K562 (cell line): Measurements from ENCODE around the gene COL11A2. TPM values are rescaled to one million over a fixed set of nuclear protein-coding genes. Genes with fewer than 3 reads are reported as not detected.

Source experiments
- ATF1 ChIP-seq, 2 experiments: fragments of 450-650 bp in 1 of 2; IDR thresholded peaks; 2 replicates each; pipeline ENCODE4 v1.6.1; 2016; ENCODE audit warnings: missing compliant biosample characterization in 1 of 2, missing genetic modification characterization in 1 of 2
- CAMTA2 ChIP-seq: fragments of 250-450 bp; sonication (Bioruptor Pico); conservative IDR thresholded peaks from 2 replicates; pipeline ENCODE4 v1.5.1; 2022
- CBX5 ChIP-seq: IDR thresholded peaks from 2 replicates; pipeline ENCODE4 v1.6.1; 2014; ENCODE audit warnings: low read depth, borderline replicate concordance
- CCNT2 ChIP-seq: IDR thresholded peaks from 2 replicates; pipeline ENCODE4 v1.6.1; 2011; ENCODE audit warnings: borderline replicate concordance, low read depth, mild to moderate bottlenecking, moderate library complexity, mixed read lengths, low read length; ENCODE audit not compliant: insufficient read length; ENCODE audit errors: extremely low read depth
- FOXK2 ChIP-seq, 2 experiments: fragments of 450-650 bp; IDR thresholded peaks in 1 of 2; conservative IDR thresholded peaks in 1 of 2; 2 replicates each; pipeline ENCODE4 v1.6.1; 2016; ENCODE audit warnings: low read depth in 2 of 2, mild to moderate bottlenecking in 1 of 2
- ILF3 ChIP-seq: fragments of 450-650 bp; IDR thresholded peaks from 2 replicates; pipeline ENCODE4 v1.6.1; 2018; ENCODE audit warnings: antibody characterized with exemption, mild to moderate bottlenecking, moderate library complexity, borderline replicate concordance
- KLF10 ChIP-seq: fragments of 250-450 bp; sonication (Bioruptor Pico); IDR thresholded peaks from 2 replicates; pipeline ENCODE4 v1.6.1; 2021; ENCODE audit warnings: matching md5 sums
- KLF13 ChIP-seq: fragments of 450-650 bp; IDR thresholded peaks from 2 replicates; pipeline ENCODE4 v1.6.1; 2016; ENCODE audit warnings: missing genetic modification characterization, low read depth, mild to moderate bottlenecking, missing compliant biosample characterization, moderate library complexity, borderline replicate concordance
- MYC ChIP-seq, 2 experiments: fragments of 250-450 bp in 1 of 2; sonication (Bioruptor Pico) in 1 of 2; IDR thresholded peaks; 2 replicates each; pipeline versions ENCODE4 v1.5.1 to v1.6.1; 2012 to 2021; ENCODE audit warnings: low read depth in 2 of 2, borderline replicate concordance in 1 of 2, improper control_type of control experiment in 1 of 2, low read length in 1 of 2, mild to moderate bottlenecking in 1 of 2, moderate library complexity in 1 of 2
- SIRT6 ChIP-seq: IDR thresholded peaks from one replicate; pipeline ENCODE4 v1.6.1; 2012; ENCODE audit warnings: low read depth, mild to moderate bottlenecking, control low read depth, inconsistent platforms, low read length, moderate library complexity
- SP2 ChIP-seq: IDR thresholded peaks from 2 replicates; pipeline ENCODE4 v1.6.1; 2011; ENCODE audit warnings: mild to moderate bottlenecking, low read depth, low read length, moderate library complexity; ENCODE audit not compliant: poor library complexity, severe bottlenecking; ENCODE audit errors: extremely low read depth
- TBP ChIP-seq: optimal IDR thresholded peaks from 2 replicates; pipeline ENCODE3; 2011; ENCODE audit warnings: low read depth, low read length, improper control_type of control experiment
- XRCC5 ChIP-seq: fragments of 200-400 bp; formaldehyde crosslinking; IDR thresholded peaks from 2 replicates; pipeline ENCODE4 v1.6.1; 2017; ENCODE audit warnings: low read depth, mild to moderate bottlenecking, low read length
- ZBTB8A ChIP-seq: fragments of 450-650 bp; IDR thresholded peaks from 2 replicates; pipeline ENCODE4 v1.6.1; 2018; ENCODE audit warnings: mild to moderate bottlenecking, moderate library complexity; ENCODE audit not compliant: partially characterized antibody
- ZNF121 ChIP-seq: sonication (generic); formaldehyde crosslinking; conservative IDR thresholded peaks from 2 replicates; pipeline ENCODE4 v1.8.0; 2022; ENCODE audit warnings: missing genetic modification reagents
- ZNF165 ChIP-seq: fragments of 250-450 bp; sonication (Bioruptor Pico); IDR thresholded peaks from 2 replicates; pipeline ENCODE4 v1.4.0; 2020; ENCODE audit warnings: borderline replicate concordance
- ZNF347 ChIP-seq: fragments of 450-650 bp; formaldehyde crosslinking; IDR thresholded peaks from 2 replicates; pipeline ENCODE4 v1.4.0; 2020; ENCODE audit warnings: low read depth, mild to moderate bottlenecking, moderate library complexity
- ZNF584 ChIP-seq: fragments of 200-800 bp; sonication (Bioruptor generic); IDR thresholded peaks from 2 replicates; pipeline ENCODE4 v1.6.1; 2016; ENCODE audit warnings: low read depth, mild to moderate bottlenecking, missing genetic modification characterization, missing compliant biosample characterization
- ZNF586 ChIP-seq: fragments of 450-650 bp; formaldehyde crosslinking; conservative IDR thresholded peaks from 2 replicates; pipeline ENCODE4 v1.4.0; 2020; ENCODE audit warnings: mild to moderate bottlenecking, moderate library complexity
- ZNF830 ChIP-seq: fragments of 250-450 bp; sonication (Bioruptor Pico); IDR thresholded peaks from 2 replicates; pipeline ENCODE4 v1.5.0; 2021; ENCODE audit warnings: mild to moderate bottlenecking
- polyA plus RNA-seq, 8 experiments: library from polyadenylated mRNA; depleted of rRNA in 4 of 8; stranded (reverse) in 5 of 8; unstranded in 3 of 8; fragments of >200 nt; fragmentation: Nextera tagmentation in 2 of 8; fragmentation: Illumina TruSeq in 1 of 8; extraction: Ambion mirVana in 2 of 8; extraction: Trizol in 1 of 8; gene quantifications; 2 replicates each; pipeline versions ENCODE4 v1.2.1 to v1.2.3, GENCODE V29; 2011 to 2014; ENCODE audit warnings: inconsistent platforms in 1 of 8, missing spikeins in 1 of 8
- total RNA-seq, 7 experiments: library from RNA; depleted of rRNA in 6 of 7; stranded (reverse); fragments of >200 nt in 6 of 7; fragmentation: Illumina TruSeq in 2 of 7; extraction: Trizol in 2 of 7; gene quantifications; 2 replicates each; pipeline versions ENCODE4 v1.2.1 to v1.2.3, GENCODE V29; 2011 to 2021; ENCODE audit warnings: low replicate concordance in 1 of 7
- TF ChIP-seq, protein P1 (sequence below): fragments of 450-650 bp; IDR thresholded peaks from 2 replicates; pipeline ENCODE4 v1.6.1; 2016
- TF ChIP-seq, protein P2 (sequence below): sonication (generic); formaldehyde crosslinking; IDR thresholded peaks from 2 replicates; pipeline ENCODE4 v1.8.0; 2022; ENCODE audit warnings: mild to moderate bottlenecking, missing genetic modification reagents

COL11A2 gene
- total and polyA plus RNA-seq, 9 of the 15 experiments (the other 6 are each of a cell fraction or from before 2014, with no cell fraction given), result 0.04 to 0.35 (median 0.09) TPM; not detected in 1

DNA sequence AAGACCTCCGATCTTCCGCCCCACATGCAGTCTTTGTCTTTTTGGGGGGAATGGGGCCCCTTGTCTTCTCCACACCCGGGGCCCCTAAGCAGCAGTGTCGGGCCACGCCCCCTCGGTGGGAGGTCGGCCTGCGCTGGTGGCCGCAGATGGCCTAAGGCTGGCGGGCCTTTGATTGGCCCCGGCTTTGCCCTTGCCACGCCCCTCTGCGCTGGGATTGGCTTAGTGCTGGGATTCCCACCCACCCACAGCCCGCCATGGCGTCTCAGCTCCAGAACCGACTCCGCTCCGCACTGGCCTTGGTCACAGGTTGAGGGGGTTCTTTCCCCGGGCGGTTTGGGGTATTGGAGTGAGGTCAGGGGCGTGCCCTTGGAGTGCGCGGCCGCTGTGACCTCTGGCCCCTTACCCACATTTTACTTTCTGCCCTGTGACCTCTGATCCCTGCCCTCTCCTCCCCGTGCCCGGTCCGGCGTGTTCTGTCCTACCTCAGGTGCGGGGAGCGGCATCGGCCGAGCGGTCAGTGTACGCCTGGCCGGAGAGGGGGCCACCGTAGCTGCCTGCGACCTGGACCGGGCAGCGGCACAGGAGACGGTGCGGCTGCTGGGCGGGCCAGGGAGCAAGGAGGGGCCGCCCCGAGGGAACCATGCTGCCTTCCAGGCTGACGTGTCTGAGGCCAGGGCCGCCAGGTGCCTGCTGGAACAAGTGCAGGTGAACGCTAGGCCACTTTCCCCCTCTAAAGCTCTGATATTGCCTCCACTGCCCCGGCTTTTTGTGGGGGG, 12.3 kb upstream of the COL11A2 start, which contains the start of gene HSD17B8 (continued):
- TF ChIP-seq SIRT6 (no peak), FOXK2 (conservative IDR thresholded peaks at IDR 0.05 in 1 of 2, IDR thresholded peaks at IDR 0.05 in 1 of 2; ENCODE audit: low read depth in 2 of 2) (no peak), ZNF165 (no peak), XRCC5 (0 out of 2 replicates have a peak, but pooled peaks have one; percentile 43), ZNF830 (CRISPR knock-in tag) (0 out of 2 replicates have a peak, but pooled peaks have one; percentile 93), ZNF584 (CRISPR knock-in tag) (no peak), CBX5 (no peak), ATF1 (CRISPR knock-in tag; IDR thresholded peaks at IDR 0.05) (no peak), ATF1 (tag; IDR thresholded peaks at IDR 0.05) (peak; percentile 61), ZBTB8A (no peak), ZNF586 (CRISPR knock-in tag) (peak; percentile 41; the same call in 1 of the 2 replicates), ZNF121 (CRISPR knock-in tag) (no peak), TBP (peak; percentile 67), MYC (IDR thresholded peaks at IDR 0.05; ENCODE audit: low read depth, low read length) (0 out of 2 replicates have a peak, but pooled peaks have one; percentile 30), MYC (CRISPR knock-in tag; IDR thresholded peaks at IDR 0.05; ENCODE audit: borderline replicate concordance, low read depth) (no peak), CAMTA2 (peak; percentile 84; the same call in 1 of the 2 replicates), ZNF347 (no peak), KLF13 (peak; percentile 95), ILF3 (peak; percentile 42; the same call in 1 of the 2 replicates), KLF10 (0 out of 2 replicates have a peak, but pooled peaks have one; percentile 64), SP2 (peak; percentile 46), CCNT2 (peak; percentile 51)
- TF ChIP-seq, protein P1, sequence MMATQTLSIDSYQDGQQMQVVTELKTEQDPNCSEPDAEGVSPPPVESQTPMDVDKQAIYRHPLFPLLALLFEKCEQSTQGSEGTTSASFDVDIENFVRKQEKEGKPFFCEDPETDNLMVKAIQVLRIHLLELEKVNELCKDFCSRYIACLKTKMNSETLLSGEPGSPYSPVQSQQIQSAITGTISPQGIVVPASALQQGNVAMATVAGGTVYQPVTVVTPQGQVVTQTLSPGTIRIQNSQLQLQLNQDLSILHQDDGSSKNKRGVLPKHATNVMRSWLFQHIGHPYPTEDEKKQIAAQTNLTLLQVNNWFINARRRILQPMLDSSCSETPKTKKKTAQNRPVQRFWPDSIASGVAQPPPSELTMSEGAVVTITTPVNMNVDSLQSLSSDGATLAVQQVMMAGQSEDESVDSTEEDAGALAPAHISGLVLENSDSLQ, result peak; percentile 61
- TF ChIP-seq, protein P2, sequence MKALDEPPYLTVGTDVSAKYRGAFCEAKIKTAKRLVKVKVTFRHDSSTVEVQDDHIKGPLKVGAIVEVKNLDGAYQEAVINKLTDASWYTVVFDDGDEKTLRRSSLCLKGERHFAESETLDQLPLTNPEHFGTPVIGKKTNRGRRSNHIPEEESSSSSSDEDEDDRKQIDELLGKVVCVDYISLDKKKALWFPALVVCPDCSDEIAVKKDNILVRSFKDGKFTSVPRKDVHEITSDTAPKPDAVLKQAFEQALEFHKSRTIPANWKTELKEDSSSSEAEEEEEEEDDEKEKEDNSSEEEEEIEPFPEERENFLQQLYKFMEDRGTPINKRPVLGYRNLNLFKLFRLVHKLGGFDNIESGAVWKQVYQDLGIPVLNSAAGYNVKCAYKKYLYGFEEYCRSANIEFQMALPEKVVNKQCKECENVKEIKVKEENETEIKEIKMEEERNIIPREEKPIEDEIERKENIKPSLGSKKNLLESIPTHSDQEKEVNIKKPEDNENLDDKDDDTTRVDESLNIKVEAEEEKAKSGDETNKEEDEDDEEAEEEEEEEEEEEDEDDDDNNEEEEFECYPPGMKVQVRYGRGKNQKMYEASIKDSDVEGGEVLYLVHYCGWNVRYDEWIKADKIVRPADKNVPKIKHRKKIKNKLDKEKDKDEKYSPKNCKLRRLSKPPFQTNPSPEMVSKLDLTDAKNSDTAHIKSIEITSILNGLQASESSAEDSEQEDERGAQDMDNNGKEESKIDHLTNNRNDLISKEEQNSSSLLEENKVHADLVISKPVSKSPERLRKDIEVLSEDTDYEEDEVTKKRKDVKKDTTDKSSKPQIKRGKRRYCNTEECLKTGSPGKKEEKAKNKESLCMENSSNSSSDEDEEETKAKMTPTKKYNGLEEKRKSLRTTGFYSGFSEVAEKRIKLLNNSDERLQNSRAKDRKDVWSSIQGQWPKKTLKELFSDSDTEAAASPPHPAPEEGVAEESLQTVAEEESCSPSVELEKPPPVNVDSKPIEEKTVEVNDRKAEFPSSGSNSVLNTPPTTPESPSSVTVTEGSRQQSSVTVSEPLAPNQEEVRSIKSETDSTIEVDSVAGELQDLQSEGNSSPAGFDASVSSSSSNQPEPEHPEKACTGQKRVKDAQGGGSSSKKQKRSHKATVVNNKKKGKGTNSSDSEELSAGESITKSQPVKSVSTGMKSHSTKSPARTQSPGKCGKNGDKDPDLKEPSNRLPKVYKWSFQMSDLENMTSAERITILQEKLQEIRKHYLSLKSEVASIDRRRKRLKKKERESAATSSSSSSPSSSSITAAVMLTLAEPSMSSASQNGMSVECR (CRISPR knock-in tag), result peak; percentile 51; the same call in 1 of the 2 replicates
